Measurements from ENCODE around the gene RABGAP1L. TPM values are rescaled to one million over a fixed set of nuclear protein-coding genes. Genes with fewer than 3 reads are reported as not detected.

RABGAP1L gene
- polyA plus RNA-seq, 4 donors = 20.6 to 53.9 (median 25.1) TPM

- Histone ChIP-seq H3K9me3 (ENCODE audit: control insufficient read depth in 2 of 2, insufficient read depth in 1 of 2, low read depth in 1 of 2, low read length in 1 of 2) (no peaks in the 10 kb centered on the region), H3K4me3 (ENCODE audit: low read depth in 1 of 3, low read length in 3 of 3) (no peak overlapping the region), H3K27ac (ENCODE audit: low read depth in 1 of 3, low read length in 2 of 3) (no peak overlapping the region), H3K27me3 (ENCODE audit: control insufficient read depth in 3 of 3, insufficient read depth in 3 of 3, low read length in 3 of 3) (no peaks in the 10 kb centered on the region), H3K4me1 (ENCODE audit: control insufficient read depth in 3 of 3, insufficient read depth in 2 of 3, low read depth in 1 of 3, low read length in 2 of 3) (no peaks in the 10 kb centered on the region), H3K36me3 (ENCODE audit: control insufficient read depth in 3 of 3, insufficient read depth in 2 of 3, low read depth in 1 of 3, low read length in 3 of 3) (peaks cover 0 to 5% (median 0%) of the 10 kb centered on the region in 3 donors)
- 94 to 97% (median 97%) methylated on average over 8 of the region's 8 CpGs for WGBS, 3 donors
- DNase-seq (no peak), FAIRE-seq (no peak)
Observed at GRCh38 chr1:174364996-174365736, 205.8 kb downstream of the RABGAP1L start.

GRCh38 chr1:174366946-174367345 is 207.6 kb downstream of the RABGAP1L start:
- H3K4me3 ChIP-seq (ENCODE audit: low read depth in 1 of 3, low read length in 3 of 3) = no peak overlapping the region
- peaks cover 0 to 5% (median 0%) of the 10 kb centered on the region in 3 donors for H3K36me3 ChIP-seq (ENCODE audit: control insufficient read depth in 3 of 3, insufficient read depth in 2 of 3, low read depth in 1 of 3, low read length in 3 of 3)
- H3K9me3 ChIP-seq (ENCODE audit: control insufficient read depth in 2 of 2, insufficient read depth in 1 of 2, low read depth in 1 of 2, low read length in 1 of 2) = no peaks in the 10 kb centered on the region
- DNase-seq (no peak), FAIRE-seq (no peak)
- no peaks in the 10 kb centered on the region for H3K4me1 ChIP-seq (ENCODE audit: control insufficient read depth in 3 of 3, insufficient read depth in 2 of 3, low read depth in 1 of 3, low read length in 2 of 3)
- no peak overlapping the region for H3K27ac ChIP-seq (ENCODE audit: low read depth in 1 of 3, low read length in 2 of 3)
- no peaks in the 10 kb centered on the region for H3K27me3 ChIP-seq (ENCODE audit: control insufficient read depth in 3 of 3, insufficient read depth in 3 of 3, low read length in 3 of 3)
- WGBS, 3 donors = 78 to 88% (median 88%) methylated on average over 3 of the region's 3 CpGs

GRCh38 chr1:174367892-174368291 is 208.6 kb downstream of the RABGAP1L start:
- DNase-seq (no peak), FAIRE-seq (no peak)
- Histone ChIP-seq H3K4me3 (ENCODE audit: low read depth in 1 of 3, low read length in 3 of 3) (no peak overlapping the region), H3K9me3 (ENCODE audit: control insufficient read depth in 2 of 2, insufficient read depth in 1 of 2, low read depth in 1 of 2, low read length in 1 of 2) (no peaks in the 10 kb centered on the region), H3K27me3 (ENCODE audit: control insufficient read depth in 3 of 3, insufficient read depth in 3 of 3, low read length in 3 of 3) (no peaks in the 10 kb centered on the region), H3K4me1 (ENCODE audit: control insufficient read depth in 3 of 3, insufficient read depth in 2 of 3, low read depth in 1 of 3, low read length in 2 of 3) (no peaks in the 10 kb centered on the region), H3K27ac (ENCODE audit: low read depth in 1 of 3, low read length in 2 of 3) (no peak overlapping the region), H3K36me3 (ENCODE audit: control insufficient read depth in 3 of 3, insufficient read depth in 2 of 3, low read depth in 1 of 3, low read length in 3 of 3) (peaks cover 0 to 5% (median 0%) of the 10 kb centered on the region in 3 donors)
- 95 to 97% (median 97%) methylated on average over 5 of the region's 5 CpGs for WGBS, 3 donors

- no peaks in the 10 kb centered on the region for H3K27me3 ChIP-seq (ENCODE audit: control insufficient read depth in 3 of 3, insufficient read depth in 3 of 3, low read length in 3 of 3)
- FAIRE-seq (no peak), DNase-seq (no peak)
- no peak overlapping the region for H3K4me3 ChIP-seq (ENCODE audit: low read depth in 1 of 3, low read length in 3 of 3)
- H3K27ac ChIP-seq (ENCODE audit: low read depth in 1 of 3, low read length in 2 of 3) = no peak overlapping the region
- H3K4me1 ChIP-seq (ENCODE audit: control insufficient read depth in 3 of 3, insufficient read depth in 2 of 3, low read depth in 1 of 3, low read length in 2 of 3) = no peaks in the 10 kb centered on the region
- no peaks in the 10 kb centered on the region for H3K9me3 ChIP-seq (ENCODE audit: control insufficient read depth in 2 of 2, insufficient read depth in 1 of 2, low read depth in 1 of 2, low read length in 1 of 2)
- WGBS, 3 donors = 97 to 100% (median 97%) methylated on average over 2 of the region's 2 CpGs
- H3K36me3 ChIP-seq (ENCODE audit: control insufficient read depth in 3 of 3, insufficient read depth in 2 of 3, low read depth in 1 of 3, low read length in 3 of 3) = peaks cover 0 to 3% (median 0%) of the 10 kb centered on the region in 3 donors
Observed at GRCh38 chr1:174376030-174376429, 216.7 kb downstream of the RABGAP1L start.

- peaks cover 0 to 6% (median 4%) of the 10 kb centered on the region in 3 donors for H3K36me3 ChIP-seq (ENCODE audit: control insufficient read depth in 3 of 3, insufficient read depth in 2 of 3, low read depth in 1 of 3, low read length in 3 of 3)
- no peak for DNase-seq
- no peak for FAIRE-seq
- no peaks in the 10 kb centered on the region for H3K4me1 ChIP-seq (ENCODE audit: control insufficient read depth in 3 of 3, insufficient read depth in 2 of 3, low read depth in 1 of 3, low read length in 2 of 3)
- peaks cover 0 to 5% of the 10 kb centered on the region in 2 donors for H3K9me3 ChIP-seq (ENCODE audit: control insufficient read depth in 2 of 2, insufficient read depth in 1 of 2, low read depth in 1 of 2, low read length in 1 of 2)
- H3K27me3 ChIP-seq (ENCODE audit: control insufficient read depth in 3 of 3, insufficient read depth in 3 of 3, low read length in 3 of 3) = no peaks in the 10 kb centered on the region
- H3K4me3 ChIP-seq (ENCODE audit: low read depth in 1 of 3, low read length in 3 of 3) = no peak overlapping the region
- H3K27ac ChIP-seq (ENCODE audit: low read depth in 1 of 3, low read length in 2 of 3) = no peak overlapping the region
Observed at GRCh38 chr1:174391716-174392115, 232.4 kb downstream of the RABGAP1L start.

GRCh38 chr1:174393885-174394284 is 234.6 kb downstream of the RABGAP1L start:
- Histone ChIP-seq H3K27ac (ENCODE audit: low read depth in 1 of 3, low read length in 2 of 3) (no peak overlapping the region), H3K27me3 (ENCODE audit: control insufficient read depth in 3 of 3, insufficient read depth in 3 of 3, low read length in 3 of 3) (no peaks in the 10 kb centered on the region), H3K36me3 (ENCODE audit: control insufficient read depth in 3 of 3, insufficient read depth in 2 of 3, low read depth in 1 of 3, low read length in 3 of 3) (peaks cover 0 to 12% (median 4%) of the 10 kb centered on the region in 3 donors), H3K9me3 (ENCODE audit: control insufficient read depth in 2 of 2, insufficient read depth in 1 of 2, low read depth in 1 of 2, low read length in 1 of 2) (peaks cover 0 to 5% of the 10 kb centered on the region in 2 donors), H3K4me3 (ENCODE audit: low read depth in 1 of 3, low read length in 3 of 3) (no peak overlapping the region), H3K4me1 (ENCODE audit: control insufficient read depth in 3 of 3, insufficient read depth in 2 of 3, low read depth in 1 of 3, low read length in 2 of 3) (no peaks in the 10 kb centered on the region)
- DNase-seq = no peak
- WGBS, 3 donors = 89 to 93% (median 92%) methylated on average over 4 of the region's 4 CpGs
- FAIRE-seq = no peak

- no peak for DNase-seq
- no peak for FAIRE-seq
- Histone ChIP-seq H3K4me1 (ENCODE audit: control insufficient read depth in 3 of 3, insufficient read depth in 2 of 3, low read depth in 1 of 3, low read length in 2 of 3) (no peaks in the 10 kb centered on the region), H3K36me3 (ENCODE audit: control insufficient read depth in 3 of 3, insufficient read depth in 2 of 3, low read depth in 1 of 3, low read length in 3 of 3) (peaks cover 0 to 12% (median 4%) of the 10 kb centered on the region in 3 donors), H3K4me3 (ENCODE audit: low read depth in 1 of 3, low read length in 3 of 3) (no peak overlapping the region), H3K27me3 (ENCODE audit: control insufficient read depth in 3 of 3, insufficient read depth in 3 of 3, low read length in 3 of 3) (no peaks in the 10 kb centered on the region), H3K9me3 (ENCODE audit: control insufficient read depth in 2 of 2, insufficient read depth in 1 of 2, low read depth in 1 of 2, low read length in 1 of 2) (peaks cover 0 to 5% of the 10 kb centered on the region in 2 donors), H3K27ac (ENCODE audit: low read depth in 1 of 3, low read length in 2 of 3) (no peak overlapping the region)
- 94 to 100% (median 100%) methylated on average over 1 of the region's 1 CpG for WGBS, 3 donors
Observed at GRCh38 chr1:174397261-174397660, 237.9 kb downstream of the RABGAP1L start.

GRCh38 chr1:174398246-174398645 is 238.9 kb downstream of the RABGAP1L start:
- H3K4me3 ChIP-seq (ENCODE audit: low read depth in 1 of 3, low read length in 3 of 3) = no peak overlapping the region
- FAIRE-seq = no peak
- 69 to 84% (median 72%) methylated on average over 4 of the region's 4 CpGs for WGBS, 3 donors
- H3K9me3 ChIP-seq (ENCODE audit: control insufficient read depth in 2 of 2, insufficient read depth in 1 of 2, low read depth in 1 of 2, low read length in 1 of 2) = peaks cover 0 to 5% of the 10 kb centered on the region in 2 donors
- H3K27ac ChIP-seq (ENCODE audit: low read depth in 1 of 3, low read length in 2 of 3) = no peak overlapping the region
- no peaks in the 10 kb centered on the region for H3K27me3 ChIP-seq (ENCODE audit: control insufficient read depth in 3 of 3, insufficient read depth in 3 of 3, low read length in 3 of 3)
- peaks cover 0 to 8% (median 4%) of the 10 kb centered on the region in 3 donors for H3K36me3 ChIP-seq (ENCODE audit: control insufficient read depth in 3 of 3, insufficient read depth in 2 of 3, low read depth in 1 of 3, low read length in 3 of 3)
- no peak for DNase-seq
- H3K4me1 ChIP-seq (ENCODE audit: control insufficient read depth in 3 of 3, insufficient read depth in 2 of 3, low read depth in 1 of 3, low read length in 2 of 3) = no peaks in the 10 kb centered on the region

GRCh38 chr1:174399211-174399610 is 239.9 kb downstream of the RABGAP1L start:
- Histone ChIP-seq H3K4me1 (ENCODE audit: control insufficient read depth in 3 of 3, insufficient read depth in 2 of 3, low read depth in 1 of 3, low read length in 2 of 3) (no peaks in the 10 kb centered on the region), H3K27me3 (ENCODE audit: control insufficient read depth in 3 of 3, insufficient read depth in 3 of 3, low read length in 3 of 3) (no peaks in the 10 kb centered on the region), H3K27ac (ENCODE audit: low read depth in 1 of 3, low read length in 2 of 3) (no peak overlapping the region), H3K36me3 (ENCODE audit: control insufficient read depth in 3 of 3, insufficient read depth in 2 of 3, low read depth in 1 of 3, low read length in 3 of 3) (peaks cover 0 to 6% (median 2%) of the 10 kb centered on the region in 3 donors), H3K4me3 (ENCODE audit: low read depth in 1 of 3, low read length in 3 of 3) (no peak overlapping the region), H3K9me3 (ENCODE audit: control insufficient read depth in 2 of 2, insufficient read depth in 1 of 2, low read depth in 1 of 2, low read length in 1 of 2) (no peaks in the 10 kb centered on the region)
- FAIRE-seq = no peak
- no peak for DNase-seq
- WGBS, 3 donors = 68 to 96% (median 88%) methylated on average over 1 of the region's 1 CpG
